ENCODE measurements around the gene BUB1B.

BUB1B gene

GRCh38 chr15:40240619-40241221, 79.9 kb downstream of the BUB1B start:
- DNase-seq (ENCODE audit: insufficient read length, low spot score) (no peak), FAIRE-seq (no peak)
- TF ChIP-seq CTCF (IDR thresholded peaks at IDR 0.05; ENCODE audit: insufficient read depth, missing control alignments) = no peak

GRCh38 chr15:40241269-40242212, 80.7 kb downstream of the BUB1B start:
- no peak for FAIRE-seq
- no peak for TF ChIP-seq CTCF (IDR thresholded peaks at IDR 0.05; ENCODE audit: insufficient read depth, missing control alignments)

GRCh38 chr15:40242213-40242599, 81.3 kb downstream of the BUB1B start:
- DNase-seq (ENCODE audit: insufficient read length, low spot score) = no peak
- TF ChIP-seq CTCF (IDR thresholded peaks at IDR 0.05; ENCODE audit: insufficient read depth, missing control alignments) = no peak
- no peak for FAIRE-seq

More at GRCh38 chr15:40241269-40242212, 80.7 kb downstream of the BUB1B start:
- no peak for DNase-seq (ENCODE audit: insufficient read length, low spot score)

- no peak for DNase-seq (ENCODE audit: insufficient read length, low spot score)
- no peak for FAIRE-seq
- no peak for TF ChIP-seq CTCF (IDR thresholded peaks at IDR 0.05; ENCODE audit: insufficient read depth, missing control alignments)
Measured at GRCh38 chr15:40242601-40243000, 81.7 kb downstream of the BUB1B start.

GRCh38 chr15:40243126-40243810, 82.4 kb downstream of the BUB1B start:
- no peak for DNase-seq (ENCODE audit: insufficient read length, low spot score)
- no peak for TF ChIP-seq CTCF (IDR thresholded peaks at IDR 0.05; ENCODE audit: insufficient read depth, missing control alignments)
- FAIRE-seq = no peak

GRCh38 chr15:40244961-40245523, 84.2 kb downstream of the BUB1B start:
- TF ChIP-seq CTCF (IDR thresholded peaks at IDR 0.05; ENCODE audit: insufficient read depth, missing control alignments) = no peak
- DNase-seq (ENCODE audit: insufficient read length, low spot score) = no peak
- no peak for FAIRE-seq
